Endometrium (tissue), 2 donors: ENCODE results near the gene PRRT1B.
"Not testable (repeated sequence)": the region's sequence is repeated elsewhere in the genome, so short reads cannot be mapped to it uniquely, and the experiment has no call there.

Source experiments
- FAIRE-seq: peaks from 2 replicates; lab custom pipeline; 2012; peaks lifted over from hg19 to GRCh38; lab: Jason Lieb, UNC
- donor health status: control.
- donor health status: control.

PRRT1B gene

DNA sequence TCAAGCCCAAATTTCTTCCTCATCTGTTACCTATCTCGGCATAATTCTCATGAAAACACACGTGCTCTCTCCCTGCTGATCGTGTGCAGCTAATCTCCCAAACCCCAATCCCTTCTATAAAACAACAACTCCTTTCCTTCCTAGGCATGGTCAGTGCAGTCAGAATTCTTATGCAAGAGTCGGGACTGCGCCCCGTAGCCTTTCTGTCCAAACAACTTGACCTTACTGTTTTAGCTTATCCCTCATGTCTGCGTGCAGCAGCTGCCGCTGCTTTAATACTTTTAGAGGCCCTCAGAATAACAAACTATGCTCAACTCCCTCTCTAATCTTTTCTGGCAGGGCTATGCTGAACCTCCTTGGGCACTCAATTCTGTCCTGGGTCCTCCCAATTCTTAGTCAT, 5.1 kb downstream of the PRRT1B start:
- not testable (repeated sequence) for FAIRE-seq

DNA sequence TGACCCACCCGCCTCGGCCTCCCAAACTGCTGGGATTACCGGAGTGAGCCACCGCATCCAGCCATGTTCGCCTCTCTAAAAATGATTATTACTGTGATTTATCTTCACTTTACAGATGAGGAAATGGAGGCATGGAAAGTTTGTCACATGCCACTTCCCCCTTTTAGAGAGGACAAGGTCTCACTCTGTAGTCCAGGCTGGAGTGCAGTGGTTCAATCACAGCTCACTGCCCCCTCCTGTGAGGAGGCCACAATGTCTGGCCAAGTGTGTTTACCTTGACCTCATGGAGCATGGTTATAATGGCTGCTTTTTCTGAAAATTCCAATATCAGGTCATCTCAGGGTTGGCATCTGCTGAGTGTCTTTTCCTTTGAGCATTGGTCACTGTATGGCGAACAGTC, 6.7 kb downstream of the PRRT1B start:
- no peak for FAIRE-seq

DNA sequence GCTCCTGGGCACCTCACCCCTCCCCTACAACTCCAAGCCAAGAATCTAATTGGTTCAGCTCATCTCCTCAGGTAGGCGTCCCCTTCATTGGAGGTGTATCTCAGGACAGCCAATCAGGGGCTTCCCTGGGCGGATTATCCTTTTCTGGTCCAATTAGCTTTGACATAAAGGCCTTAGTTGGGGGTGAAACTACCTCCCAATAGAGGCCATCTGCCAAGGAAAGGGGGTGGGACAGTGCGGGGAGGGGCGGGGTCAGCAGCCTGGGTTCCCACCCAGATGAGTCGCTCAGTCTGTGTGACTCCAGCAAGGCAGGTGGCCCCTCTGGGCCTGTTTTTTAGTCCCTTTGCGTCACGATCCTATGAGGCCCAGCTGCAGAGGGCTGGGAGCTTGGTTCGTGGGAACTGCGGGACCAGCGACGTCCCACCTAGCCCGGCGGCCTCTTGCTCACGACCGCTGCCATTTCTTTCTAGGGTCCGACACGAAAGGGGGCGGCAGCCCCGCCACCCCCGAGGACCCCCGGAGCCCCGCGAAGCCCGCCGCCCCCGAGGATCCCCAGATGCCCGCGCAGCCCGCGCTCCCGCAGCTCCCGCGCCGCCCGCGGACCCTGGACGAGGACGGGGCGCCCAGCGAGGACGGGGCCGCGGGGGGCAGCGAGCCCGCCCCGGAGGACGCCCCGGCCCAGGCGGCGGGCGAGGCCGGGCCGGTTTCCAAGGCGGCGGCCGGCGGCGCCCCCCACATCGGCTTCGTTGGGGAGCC, 8.9 kb downstream of the PRRT1B start:
- no peak for FAIRE-seq

DNA sequence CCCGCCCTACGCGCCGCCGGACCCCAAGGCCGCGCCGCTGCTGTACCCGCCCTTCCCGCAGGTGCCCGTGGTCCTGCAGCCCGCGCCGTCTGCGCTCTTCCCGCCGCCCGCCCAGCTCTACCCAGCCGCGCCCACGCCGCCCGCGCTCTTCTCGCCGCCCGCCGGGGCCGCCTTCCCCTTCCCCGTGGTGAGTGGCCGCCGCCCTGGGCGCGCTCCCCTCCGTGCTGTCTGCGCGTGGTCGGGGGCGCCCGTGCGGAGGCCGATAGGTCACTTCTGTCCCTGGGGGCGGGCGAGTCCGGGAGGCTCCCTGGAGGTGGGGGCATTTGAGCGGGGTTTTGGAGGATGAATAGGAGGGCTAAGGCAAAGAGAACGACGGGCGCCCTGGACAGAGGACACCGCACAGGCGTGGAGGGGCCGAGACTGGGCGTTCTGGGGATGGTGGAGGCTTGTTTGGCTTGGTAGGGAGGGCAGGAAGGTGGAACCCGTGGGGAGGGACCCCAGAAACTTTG, 9.6 kb downstream of the PRRT1B start:
- FAIRE-seq, result no peak

DNA sequence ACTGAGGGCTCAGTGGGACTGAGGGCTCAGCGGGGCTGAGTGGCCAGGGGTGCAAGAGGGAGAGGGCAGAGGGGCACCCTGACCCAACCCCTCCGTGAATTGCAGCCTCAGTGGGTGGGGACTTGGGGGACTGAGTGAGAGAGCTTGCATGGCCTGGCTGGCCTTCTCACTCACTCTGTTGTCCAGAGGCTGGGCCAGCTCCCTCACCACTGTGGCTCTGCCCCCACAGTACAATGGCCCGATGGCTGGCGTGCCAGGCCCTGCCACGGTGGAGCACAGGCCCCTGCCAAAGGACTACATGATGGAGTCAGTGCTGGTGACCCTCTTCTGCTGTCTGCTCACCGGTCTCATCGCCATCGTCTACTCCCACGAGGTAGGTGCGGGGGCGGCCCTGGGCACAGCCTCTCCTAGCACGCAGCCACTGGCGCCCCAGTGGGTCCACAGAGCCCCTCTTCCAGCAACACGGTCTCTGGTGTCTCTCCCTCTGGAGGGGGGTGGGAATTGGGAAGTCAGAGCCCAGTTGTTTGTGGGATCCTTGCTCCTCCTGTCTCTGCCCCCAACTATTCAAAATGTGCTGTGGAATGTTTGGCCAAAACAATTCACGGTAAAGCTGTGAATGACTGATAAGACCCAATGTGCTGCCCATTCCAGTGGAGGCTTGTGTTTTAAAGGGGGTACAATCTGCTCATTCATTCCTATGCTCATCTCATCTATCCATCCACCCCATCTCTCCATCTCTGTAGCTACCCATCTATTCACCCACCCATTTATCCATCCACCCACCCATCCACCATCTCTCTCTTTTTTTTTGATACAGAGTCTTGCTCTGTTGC, 10.7 kb downstream of the PRRT1B start:
- FAIRE-seq, result no peak

DNA sequence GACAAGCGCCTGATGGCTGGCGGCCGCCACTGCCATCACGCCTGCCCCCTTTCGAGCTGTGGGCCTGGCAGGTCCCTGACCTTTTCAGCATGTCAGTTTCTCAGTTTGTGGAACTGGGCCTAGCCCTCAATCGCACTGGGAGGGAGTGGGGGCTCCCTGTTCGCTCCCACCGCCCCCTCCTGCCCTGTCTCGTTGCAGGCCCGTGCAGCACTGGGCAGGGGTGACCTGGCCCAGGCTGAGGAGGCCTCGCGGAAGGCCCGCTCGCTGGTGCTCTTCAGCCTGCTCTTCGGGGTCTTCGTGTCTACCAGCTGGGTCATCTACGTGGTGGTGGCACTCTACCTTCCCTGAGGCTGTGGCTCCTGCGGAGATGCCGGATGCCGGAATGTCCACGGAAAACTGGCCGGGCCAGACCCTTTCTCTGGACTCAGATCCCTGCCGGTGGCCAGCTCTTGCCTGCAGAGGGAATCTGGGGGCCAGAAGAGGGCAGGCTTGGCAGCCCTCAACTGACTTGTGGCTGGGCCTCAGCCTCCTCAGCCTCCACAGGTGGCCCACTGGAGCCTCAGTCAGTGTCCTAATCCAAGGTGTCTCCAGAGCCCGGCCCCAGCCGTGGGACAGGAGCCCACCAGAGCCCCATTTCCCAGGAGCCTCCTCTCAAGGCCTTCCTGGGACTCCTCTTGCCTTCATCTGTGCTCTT, 12.7 kb downstream of the PRRT1B start:
- FAIRE-seq, result no peak

DNA sequence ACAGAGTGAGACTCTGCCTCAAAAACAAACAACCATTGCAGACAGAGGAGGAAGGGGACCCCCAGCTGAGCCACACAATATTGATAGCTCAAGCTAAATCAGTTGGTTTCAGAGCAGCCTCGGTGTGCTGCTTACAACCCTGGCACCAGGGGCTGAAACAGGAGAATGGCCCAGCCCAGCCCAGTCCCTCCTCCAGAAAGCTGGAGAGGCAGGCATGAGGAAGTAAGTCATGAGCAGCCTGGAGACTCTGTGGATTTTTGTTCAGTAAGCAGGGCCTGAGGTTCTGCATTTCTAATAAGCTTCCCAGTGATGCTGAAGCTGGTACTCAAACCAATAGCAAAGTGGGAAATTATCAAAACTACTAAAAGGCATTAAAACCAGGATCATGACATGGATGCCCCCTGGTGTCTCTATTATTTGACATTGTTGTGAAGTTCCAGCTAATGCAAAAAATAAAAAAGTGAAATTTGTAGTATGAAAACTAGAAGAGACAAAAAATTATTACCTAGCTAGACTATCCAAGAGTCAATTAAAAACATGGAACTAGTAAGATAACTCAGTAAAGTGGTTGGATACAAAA, 14.2 kb downstream of the PRRT1B start:
- no peak for FAIRE-seq

DNA sequence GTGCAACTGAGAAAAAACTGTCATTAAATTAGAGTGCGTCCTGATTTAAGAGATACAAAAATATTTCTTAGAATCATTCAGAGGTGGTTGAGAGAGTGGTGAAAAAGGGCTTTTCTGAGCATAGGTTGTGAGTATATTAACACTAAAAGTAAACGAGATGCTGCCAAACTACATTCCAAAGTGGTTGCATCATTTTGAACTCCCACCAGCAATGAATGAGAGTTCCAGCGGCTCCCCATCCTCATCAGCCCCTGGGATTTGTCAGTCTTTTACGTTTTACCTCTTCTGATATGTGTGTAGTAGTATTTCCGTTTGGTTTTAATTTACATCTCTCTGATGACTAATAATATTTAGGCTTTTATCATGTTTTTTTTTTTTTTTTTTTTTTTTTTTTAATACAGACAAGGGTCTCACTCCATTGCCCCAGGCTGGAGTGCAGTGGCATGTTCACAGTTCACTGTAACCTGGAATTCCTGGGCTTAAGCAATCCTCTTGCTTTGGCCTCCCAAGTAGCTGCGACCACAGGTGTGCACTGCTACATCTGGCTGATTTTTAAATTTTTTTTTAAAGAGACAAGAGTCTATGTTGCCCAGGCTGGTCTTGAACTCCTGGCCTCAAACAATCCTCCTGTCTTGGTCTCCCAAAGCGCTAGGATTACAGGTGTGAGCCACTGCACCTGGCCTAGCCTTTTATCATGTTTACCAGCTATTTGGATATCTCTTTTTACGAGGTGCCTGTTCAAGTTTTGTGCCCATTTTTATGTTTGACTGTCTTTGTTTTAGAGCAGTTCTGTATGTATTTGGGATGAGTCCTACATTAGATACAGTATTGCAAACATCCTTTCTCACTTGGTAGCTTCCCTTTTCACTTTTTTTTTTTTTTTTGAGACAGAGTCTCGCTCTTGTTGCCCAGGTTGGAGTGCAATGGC, 17.0 kb downstream of the PRRT1B start:
- no peak for FAIRE-seq

DNA sequence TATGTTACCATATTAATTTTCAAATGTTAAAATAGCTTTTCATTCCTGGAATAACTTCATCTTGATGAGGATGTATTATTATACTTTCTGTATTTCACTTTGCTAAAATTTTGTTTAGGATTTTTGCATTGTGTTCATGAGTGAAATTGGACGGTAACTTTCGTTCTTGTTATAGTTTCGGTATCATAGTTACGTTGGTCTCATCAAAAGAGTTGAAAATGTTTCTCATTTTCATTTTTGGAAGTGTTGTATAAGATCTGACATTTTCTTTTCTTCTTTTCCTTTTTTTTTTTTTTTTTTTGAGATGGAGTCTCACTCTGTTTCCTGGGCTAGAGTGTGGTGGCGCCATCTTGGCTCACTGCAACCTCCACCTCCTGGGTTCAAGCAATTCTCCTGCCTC, 20.0 kb downstream of the PRRT1B start:
- FAIRE-seq, result no peak

DNA sequence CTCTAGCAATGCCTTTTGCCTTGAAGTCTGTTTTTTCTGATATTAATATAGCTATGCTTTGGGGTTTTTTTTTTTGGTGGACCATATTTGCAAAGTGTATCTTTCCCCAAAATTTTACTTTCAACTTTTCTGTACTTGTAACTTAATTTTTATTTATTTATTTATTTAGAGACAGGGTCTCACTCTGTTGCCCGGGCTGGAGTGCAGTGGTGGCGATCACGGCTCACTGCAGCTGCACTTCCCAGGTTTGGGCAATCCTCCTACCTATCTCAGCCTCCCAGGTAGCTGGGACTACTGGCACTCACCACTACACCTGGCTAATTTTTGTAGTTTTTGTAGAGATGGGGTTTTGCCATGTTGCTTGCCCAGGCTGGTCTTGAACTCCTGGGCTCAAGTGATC, 20.8 kb downstream of the PRRT1B start:
- no peak for FAIRE-seq

DNA sequence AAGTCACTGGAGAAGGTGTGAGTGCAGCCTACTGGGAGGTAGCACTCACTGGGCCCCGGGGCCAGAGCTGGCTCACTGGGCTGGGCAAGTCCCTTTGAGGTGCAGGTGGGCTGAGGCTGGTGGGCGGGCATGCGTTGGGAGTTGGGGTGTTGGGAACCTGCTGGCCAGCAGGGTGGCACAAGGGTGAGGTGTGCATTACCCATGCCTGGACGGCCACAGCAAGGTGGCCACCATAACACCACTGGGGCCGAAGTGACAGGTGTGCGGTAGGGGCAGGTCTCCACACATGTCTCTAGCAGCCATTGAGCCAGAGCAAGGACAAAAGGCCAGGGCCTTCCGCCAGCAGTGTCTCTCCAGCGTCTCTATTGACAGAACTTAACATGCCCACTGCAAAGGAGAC, 22.6 kb downstream of the PRRT1B start:
- no peak for FAIRE-seq

DNA sequence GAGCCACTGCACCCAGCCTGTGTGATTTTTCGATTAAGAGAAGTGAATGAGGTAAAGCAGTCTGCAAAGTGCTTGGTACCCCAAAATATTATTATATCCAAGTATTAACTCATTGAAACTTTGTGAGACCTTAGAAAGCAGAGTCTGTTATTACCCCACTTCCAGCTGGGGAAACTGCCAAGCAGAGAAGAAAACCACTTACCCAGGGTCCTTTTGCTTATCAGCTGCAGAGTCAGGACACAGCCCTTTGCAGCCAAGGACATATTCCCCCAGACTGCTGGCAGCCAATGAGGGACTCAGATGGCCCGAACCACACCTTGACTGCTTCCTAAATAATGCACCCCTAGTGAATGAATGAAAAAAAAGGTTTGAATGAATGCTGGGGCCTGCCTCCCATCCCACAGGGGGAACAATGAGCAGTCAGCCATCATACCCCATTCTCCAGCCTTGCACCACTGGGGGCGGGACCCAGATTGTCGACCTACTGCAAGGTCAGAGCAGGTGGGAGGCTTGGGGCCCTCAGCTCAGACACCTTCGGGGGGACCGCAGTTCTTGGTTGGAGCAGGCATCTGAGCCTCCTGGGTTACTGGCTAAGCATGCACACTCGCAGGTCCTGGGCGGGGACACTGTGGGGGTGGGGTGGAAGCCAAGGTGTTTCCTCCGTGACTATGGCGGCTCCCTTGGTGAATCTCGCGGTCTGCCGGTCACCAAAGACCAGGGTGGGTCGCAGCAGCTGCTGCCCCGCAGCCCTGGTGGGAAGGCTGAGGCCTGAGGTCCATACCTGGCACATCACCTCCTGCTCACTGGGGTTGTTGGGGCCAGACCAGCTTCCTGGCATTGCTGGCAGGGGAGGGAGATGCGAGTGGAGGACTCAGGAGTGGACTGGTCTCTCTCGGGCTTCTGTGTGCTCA, 29.7 kb downstream of the PRRT1B start:
- FAIRE-seq, result no peak

DNA sequence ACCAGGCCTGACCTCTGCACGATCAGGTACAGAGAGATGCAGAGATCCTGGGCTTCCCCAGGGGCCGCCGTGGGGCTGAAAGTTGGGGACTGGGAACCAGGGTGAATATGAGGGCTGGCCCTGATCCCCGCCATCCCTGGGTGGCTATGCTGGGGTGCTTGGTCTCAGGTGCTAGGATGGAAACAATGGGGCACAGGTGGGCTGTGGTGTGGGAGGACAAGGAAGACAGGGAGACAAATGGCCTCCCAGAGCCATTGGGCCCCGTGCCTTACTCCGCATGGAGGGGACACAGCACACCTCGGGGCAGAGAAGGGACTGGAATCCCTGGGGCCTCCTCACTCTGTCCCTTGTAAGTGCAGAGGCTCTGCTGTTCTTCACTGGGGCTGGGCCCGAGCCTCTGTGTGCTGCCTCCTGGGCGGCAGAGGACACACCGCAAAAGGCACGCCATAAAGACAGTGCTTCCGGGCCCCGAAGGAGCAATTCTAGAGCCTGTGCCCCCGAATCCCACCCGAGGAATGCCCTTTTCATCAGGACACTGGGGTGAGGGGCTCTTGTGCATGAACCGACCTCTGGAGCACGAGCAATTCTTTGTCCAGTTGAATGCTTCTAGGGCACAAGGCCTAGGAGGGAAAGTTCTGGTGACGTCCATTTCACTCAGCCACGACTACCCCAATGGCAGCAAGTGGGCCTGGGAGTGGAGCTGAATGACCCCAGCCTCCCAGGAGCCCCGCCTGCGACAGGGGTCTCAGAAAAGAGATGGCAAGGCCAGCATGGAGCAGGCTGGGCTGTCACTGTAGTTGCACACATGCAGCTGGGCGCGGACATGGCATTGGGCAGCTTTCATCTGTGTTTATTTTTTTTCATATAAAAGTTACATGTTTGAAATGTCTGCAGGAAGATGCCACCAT, 30.9 kb downstream of the PRRT1B start:
- FAIRE-seq, result no peak

DNA sequence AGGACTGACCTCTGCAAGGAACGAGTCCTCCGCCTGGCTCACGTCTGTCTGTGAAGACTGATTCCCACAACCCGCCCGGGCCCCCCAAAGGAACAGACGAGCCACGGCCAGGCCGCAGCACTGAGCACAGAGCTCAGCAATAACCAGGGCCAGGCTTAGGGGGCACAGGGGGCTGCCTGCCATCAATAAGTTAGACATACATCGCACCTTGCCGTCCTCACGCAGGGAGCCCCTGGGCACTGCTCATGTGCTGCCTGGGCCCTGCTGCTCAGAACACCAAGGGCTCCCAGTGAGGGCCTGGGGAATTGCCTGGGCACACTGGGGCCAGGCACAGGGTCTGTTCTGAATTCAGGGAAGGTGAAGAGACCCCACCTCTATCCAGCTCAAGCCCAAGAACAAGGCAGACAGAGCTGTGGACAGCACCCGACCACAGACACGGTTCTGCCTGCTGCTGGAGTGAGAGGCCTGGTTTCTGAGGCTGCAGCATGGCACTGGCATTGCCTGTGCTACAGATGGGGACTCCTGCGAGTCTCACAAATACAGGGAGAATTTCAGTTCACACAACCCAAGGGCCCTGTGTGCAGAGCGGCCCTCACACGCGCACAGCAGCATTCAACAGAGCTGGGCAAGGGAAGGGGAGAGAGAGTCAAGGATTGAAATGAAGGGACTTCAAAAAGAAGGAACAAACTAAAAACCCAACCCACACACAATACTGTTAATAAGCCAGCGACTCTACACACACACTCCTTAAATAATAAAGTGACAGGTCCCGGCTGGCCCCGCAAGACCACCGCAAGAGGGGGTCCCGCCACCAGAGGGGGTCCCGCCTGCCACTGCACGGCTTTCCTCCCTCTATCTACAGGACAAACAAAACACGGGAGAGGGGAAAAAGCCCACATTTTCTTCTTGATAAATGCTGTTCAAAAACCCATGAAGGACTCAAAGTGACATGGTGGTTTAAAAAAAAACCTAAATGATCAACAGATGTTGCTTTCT, 32.0 kb downstream of the PRRT1B start:
- FAIRE-seq, result no peak

DNA sequence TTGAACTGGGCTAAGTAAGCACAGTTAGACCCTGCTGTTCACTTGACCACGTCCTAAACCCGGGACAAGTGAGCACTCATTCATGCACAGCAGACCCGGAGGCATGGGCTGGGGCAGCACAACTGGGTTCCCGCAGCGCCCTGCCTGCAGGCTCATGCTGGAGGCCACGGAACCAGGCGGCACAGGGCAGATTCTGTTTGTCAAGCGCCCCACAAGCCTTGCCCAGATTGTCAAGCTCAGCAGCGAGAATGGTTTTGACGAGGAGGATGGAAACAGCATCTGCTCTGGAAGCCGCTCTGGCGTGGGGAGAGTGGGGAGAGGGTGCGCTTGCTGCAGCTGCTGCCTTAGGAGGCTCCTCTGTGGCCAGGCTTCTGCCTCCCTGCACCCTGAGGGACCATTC, 32.7 kb downstream of the PRRT1B start:
- no peak for FAIRE-seq

DNA sequence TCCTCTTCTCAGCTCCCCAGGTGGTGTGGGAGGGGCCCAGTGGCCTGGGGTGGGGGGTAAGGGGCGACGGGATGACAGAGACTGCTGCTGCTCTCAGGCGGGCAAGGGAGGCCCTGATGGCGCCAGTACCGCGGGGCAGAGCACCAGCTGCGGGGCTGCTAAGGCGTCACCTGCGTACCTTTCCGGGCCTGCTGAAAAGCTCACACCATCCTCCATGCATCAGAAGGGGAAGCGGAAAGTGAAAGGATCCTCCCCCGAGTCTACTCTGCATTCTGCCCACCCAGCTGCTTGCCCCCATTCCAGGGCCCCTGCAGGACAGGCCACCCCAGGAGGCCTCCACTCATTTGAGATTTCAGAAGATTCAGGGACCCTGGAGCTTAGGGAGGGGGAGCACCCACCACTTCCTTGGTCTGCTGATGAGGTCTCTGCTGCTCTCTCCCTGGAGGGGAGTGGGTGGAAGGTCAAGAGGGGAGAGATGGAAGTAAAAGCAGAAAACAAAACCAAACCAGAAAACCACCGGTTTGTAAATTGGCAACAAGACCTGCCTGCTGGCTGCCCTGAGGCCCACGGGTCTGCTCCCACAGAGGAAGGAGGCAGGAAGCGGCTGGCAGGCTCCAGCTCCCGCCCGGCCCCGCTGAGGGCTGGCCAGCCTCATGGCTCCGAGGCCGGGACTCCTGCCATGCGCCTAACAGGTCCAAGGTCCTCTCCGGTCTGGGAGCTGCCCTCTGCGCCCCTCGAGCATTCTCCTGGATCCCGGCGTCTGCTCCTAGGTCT, 33.6 kb downstream of the PRRT1B start:
- FAIRE-seq, result no peak

DNA sequence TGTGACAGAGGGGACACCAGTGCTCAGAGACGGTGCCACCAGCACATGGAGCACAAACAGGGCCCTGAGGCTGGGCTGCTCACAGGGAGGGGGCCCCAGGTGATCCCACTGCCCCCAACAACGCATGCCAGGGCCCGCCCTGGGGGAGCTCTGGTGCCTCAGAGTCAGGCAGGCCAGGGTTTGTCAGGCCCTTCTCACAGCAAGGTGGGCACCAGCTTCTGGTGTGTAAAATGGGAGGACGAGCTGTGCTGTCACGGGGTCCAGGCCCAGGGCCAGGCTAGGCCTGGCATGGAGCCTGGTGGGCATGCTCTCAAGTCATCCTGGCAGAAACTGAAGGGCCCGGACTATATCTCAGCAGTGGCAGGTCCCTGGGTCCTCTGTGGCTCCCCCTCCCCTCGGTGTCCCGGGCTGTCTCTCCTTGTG, 34.5 kb downstream of the PRRT1B start:
- FAIRE-seq, result no peak
